Prostate gland (tissue), 2 donors: ENCODE data around the gene PMCH. TPM values are rescaled to one million over a fixed set of nuclear protein-coding genes. Genes with fewer than 3 reads are reported as not detected.
"Not testable (repeated sequence)": the region's sequence is repeated elsewhere in the genome, so short reads cannot be mapped to it uniquely, and the experiment has no call there.

ENCODE experiments used
- DNase-seq: peaks from one replicate; pipeline ENCODE4 v3.0.0-alpha.2; 2019; ENCODE audit warnings: low spot score
- H3K27ac ChIP-seq, 2 donors: fragments of 200-600 bp; sonication (generic); 2 replicates each; pipeline ENCODE4 v1.5.1; 2017 to 2019
- H3K27me3 ChIP-seq: fragments of 200-600 bp; sonication (generic); replicated peaks from 2 replicates; pipeline ENCODE4 v1.5.1; 2019; ENCODE audit not compliant: insufficient read depth
- H3K36me3 ChIP-seq, 2 donors: fragments of 200-600 bp; sonication (generic); 1 replicate in 1 of 2; 2 replicates in 1 of 2; pipeline versions ENCODE4 v1.5.1 to v1.8.1; 2017 to 2019
- H3K4me1 ChIP-seq: fragments of 200-600 bp; sonication (generic); replicated peaks from 2 replicates; pipeline ENCODE4 v1.5.1; 2019
- H3K4me3 ChIP-seq, 2 donors: fragments of 200-600 bp; sonication (generic); 2 replicates each; pipeline ENCODE4 v1.5.1; 2017 to 2019
- H3K9me3 ChIP-seq: fragments of 200-600 bp; sonication (generic); 2 replicates; pipeline ENCODE4 v1.5.1; 2017
- POLR2A ChIP-seq: fragments of 450-650 bp; IDR thresholded peaks from one replicate; pipeline ENCODE4 v1.6.1; 2016; ENCODE audit warnings: antibody characterized with exemption, mild to moderate bottlenecking
- POLR2AphosphoS5 ChIP-seq: sonication (generic); formaldehyde crosslinking; IDR thresholded peaks from one replicate; pipeline ENCODE4 v1.6.1; 2017; ENCODE audit warnings: antibody characterized with exemption
- WGBS: methylation state at CpG from one replicate; pipeline ENCODE4 v1.1.5; 2018; 5-methylcytosine and 5-hydroxymethylcytosine counted together
- intact Hi-C: fragments of 100-400 bp; cut with DNase I; formaldehyde crosslinking; loops from one replicate; pipeline ENCODE4 v1.14.2; 2022
- total RNA-seq, 2 donors: library from RNA; depleted of rRNA; stranded (reverse); fragments of >200 nt; gene quantifications; one replicate each; pipeline ENCODE4 v1.1.0, GENCODE V29; 2016
- TF ChIP-seq, protein P1 (sequence below), 4 experiments: fragments of 200-600 bp in 2 of 4; fragments of 450-650 bp in 2 of 4; sonication (generic) in 2 of 4; IDR thresholded peaks; 1 replicate in 3 of 4; 2 replicates in 1 of 4; pipeline ENCODE4 v1.5.1; 2016 to 2019; ENCODE audit warnings: antibody characterized with exemption in 4 of 4, mild to moderate bottlenecking in 2 of 4, moderate library complexity in 2 of 4

PMCH gene, protein sequence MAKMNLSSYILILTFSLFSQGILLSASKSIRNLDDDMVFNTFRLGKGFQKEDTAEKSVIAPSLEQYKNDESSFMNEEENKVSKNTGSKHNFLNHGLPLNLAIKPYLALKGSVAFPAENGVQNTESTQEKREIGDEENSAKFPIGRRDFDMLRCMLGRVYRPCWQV
- not detected for total RNA-seq

DNA sequence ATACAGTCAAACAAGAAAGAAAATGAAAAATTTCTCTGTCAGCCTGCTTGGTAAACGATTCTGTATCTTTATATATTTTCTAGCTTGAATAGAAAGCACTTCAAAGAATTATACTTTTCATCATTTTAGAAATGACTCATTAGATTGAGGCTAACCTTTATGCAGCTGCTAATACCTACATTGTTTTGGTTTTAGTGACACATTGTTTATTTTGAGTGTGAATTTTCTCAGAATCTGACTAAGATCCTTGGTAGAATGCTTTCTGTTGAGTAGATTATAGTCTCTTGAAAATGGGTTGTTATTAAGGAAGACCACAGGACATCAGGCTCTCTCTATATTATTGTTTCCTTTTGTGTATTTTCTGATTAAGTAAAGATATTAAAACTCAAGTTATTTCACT lies at the start of gene PMCH:
TSS of gene PMCH (minus strand) at position 45 of the 400 bp plus-strand sequence. CDS start 63 bp downstream, outside the sequence.
- WGBS = 61% methylated on average over 1 of the region's 1 CpG
- Histone ChIP-seq H3K4me3 (no peak within 1 kb of the TSS), H3K36me3 (no peaks in the 10 kb centered on the region), H3K4me1 (no peaks in the 10 kb centered on the region), H3K9me3 (no peaks in the 10 kb centered on the region), H3K27me3 (no peaks in the 10 kb centered on the region), H3K27ac (no peak within 1 kb of the TSS)
- DNase-seq = no peak
- intact Hi-C loops = no loop called here
- TF ChIP-seq POLR2A (no peak), POLR2AphosphoS5 (no peak)
- TF ChIP-seq, protein P1, sequence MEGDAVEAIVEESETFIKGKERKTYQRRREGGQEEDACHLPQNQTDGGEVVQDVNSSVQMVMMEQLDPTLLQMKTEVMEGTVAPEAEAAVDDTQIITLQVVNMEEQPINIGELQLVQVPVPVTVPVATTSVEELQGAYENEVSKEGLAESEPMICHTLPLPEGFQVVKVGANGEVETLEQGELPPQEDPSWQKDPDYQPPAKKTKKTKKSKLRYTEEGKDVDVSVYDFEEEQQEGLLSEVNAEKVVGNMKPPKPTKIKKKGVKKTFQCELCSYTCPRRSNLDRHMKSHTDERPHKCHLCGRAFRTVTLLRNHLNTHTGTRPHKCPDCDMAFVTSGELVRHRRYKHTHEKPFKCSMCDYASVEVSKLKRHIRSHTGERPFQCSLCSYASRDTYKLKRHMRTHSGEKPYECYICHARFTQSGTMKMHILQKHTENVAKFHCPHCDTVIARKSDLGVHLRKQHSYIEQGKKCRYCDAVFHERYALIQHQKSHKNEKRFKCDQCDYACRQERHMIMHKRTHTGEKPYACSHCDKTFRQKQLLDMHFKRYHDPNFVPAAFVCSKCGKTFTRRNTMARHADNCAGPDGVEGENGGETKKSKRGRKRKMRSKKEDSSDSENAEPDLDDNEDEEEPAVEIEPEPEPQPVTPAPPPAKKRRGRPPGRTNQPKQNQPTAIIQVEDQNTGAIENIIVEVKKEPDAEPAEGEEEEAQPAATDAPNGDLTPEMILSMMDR (IDR thresholded peaks at IDR 0.05) = no peak

DNA sequence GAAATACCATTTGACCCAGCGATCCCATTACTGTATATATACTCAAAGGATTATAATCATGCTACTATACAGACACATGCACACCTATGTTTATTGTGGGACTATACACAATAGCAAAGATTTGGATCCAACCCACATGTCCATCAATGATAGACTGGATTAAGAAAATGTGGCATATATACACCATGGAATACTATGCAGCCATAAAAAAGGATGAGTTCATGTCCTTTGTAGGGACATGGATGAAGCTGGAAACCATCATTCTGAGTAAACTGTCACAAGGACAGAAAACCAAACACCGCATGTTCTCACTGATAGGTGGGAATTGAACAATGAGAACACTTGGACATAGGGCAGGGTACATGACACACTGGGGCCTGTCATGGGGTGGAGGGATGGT lies 43.2 kb upstream of the PMCH start:
- H3K4me1 ChIP-seq, intact Hi-C loops, H3K27me3 ChIP-seq, H3K27ac ChIP-seq, H3K9me3 ChIP-seq, H3K36me3 ChIP-seq, H3K4me3 ChIP-seq, DNase-seq: not testable (repeated sequence)
- WGBS = 90% methylated on average over 2 of the region's 2 CpGs

DNA sequence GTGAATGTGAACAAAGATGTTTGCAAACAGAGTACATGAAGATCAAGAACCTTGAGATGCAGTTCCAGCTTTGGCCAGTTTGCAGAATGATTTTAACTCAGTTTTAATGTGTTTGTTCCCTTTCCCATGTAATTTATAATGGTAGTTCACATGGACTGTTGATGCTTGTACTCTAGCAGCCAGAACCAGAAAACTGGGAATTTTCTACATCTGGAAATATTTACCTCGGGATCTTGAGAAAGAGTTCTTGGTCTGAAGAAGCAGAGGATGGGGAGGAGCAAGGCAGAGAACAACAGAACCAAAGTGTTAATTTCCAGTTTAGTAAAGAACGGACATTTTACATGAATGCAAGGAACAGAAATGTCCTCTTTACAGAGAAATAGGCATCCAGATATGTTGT lies 37.0 kb upstream of the PMCH start:
- no peaks in the 10 kb centered on the region for H3K27me3 ChIP-seq
- no peaks in the 10 kb centered on the region for H3K4me1 ChIP-seq
- no peak overlapping the region for H3K27ac ChIP-seq
- H3K36me3 ChIP-seq = no peaks in the 10 kb centered on the region
- TF ChIP-seq POLR2AphosphoS5 (no peak), POLR2A (no peak)
- TF ChIP-seq, protein P1 (IDR thresholded peaks at IDR 0.05) = no peak
- WGBS = 89% methylated on average over 2 of the region's 2 CpGs
- H3K9me3 ChIP-seq = no peaks in the 10 kb centered on the region
- no peak overlapping the region for H3K4me3 ChIP-seq
- intact Hi-C loops = no loop called here
- no peak for DNase-seq

DNA sequence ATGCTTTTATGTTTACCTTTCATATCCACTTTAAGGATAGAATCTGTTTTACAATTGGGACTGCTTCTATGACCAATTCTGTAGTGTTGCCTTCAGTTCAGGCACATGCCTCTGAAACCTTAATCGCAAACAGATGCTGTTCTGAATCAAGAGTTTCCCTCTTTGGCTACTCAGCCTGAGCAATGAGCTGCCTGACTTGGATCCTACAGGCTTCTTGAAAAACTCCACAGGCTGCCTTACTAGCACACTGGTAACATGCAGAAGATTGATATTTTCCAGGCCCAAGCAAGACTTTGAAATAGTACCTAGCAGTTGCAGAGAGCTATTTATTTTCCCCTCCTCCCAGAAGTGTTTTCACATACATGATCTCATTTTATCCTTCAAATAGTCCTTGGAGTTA lies 34.8 kb upstream of the PMCH start:
- intact Hi-C loops = no loop called here
- WGBS = 62% methylated on average over 1 of the region's 1 CpG
- Histone ChIP-seq H3K27ac (no peak overlapping the region), H3K9me3 (no peaks in the 10 kb centered on the region), H3K36me3 (no peaks in the 10 kb centered on the region), H3K27me3 (no peaks in the 10 kb centered on the region), H3K4me3 (no peak overlapping the region), H3K4me1 (no peaks in the 10 kb centered on the region)
- DNase-seq = no peak
- TF ChIP-seq, protein P1 (IDR thresholded peaks at IDR 0.05) = no peak
- TF ChIP-seq POLR2A = no peak

DNA sequence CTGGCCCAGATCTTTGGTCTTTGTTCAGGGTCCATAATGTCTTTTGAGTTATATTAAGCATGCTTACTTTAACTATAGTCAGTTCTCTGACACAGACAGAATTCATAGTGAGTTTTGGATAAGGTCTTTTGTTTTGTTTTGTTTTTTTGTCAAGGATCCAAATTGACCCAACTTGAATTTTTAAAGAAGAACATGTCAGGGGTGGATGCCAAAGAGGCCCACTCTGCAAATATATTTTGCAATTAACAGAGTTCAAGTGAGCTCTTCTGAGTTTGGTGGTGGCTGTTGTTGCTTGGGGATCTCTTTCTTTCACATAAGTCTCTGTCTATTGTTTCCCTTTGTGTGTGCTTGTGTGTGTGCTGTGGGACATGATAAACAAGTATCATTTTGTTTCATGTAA lies 34.4 kb upstream of the PMCH start:
- no peak overlapping the region for H3K27ac ChIP-seq
- no peak for DNase-seq

More for the DNA sequence above, 34.4 kb upstream of the PMCH start:
- H3K4me1 ChIP-seq = no peaks in the 10 kb centered on the region
- TF ChIP-seq POLR2AphosphoS5 (no peak), POLR2A (no peak)
- TF ChIP-seq, protein P1 (IDR thresholded peaks at IDR 0.05) = no peak
- no peaks in the 10 kb centered on the region for H3K27me3 ChIP-seq
- no peak overlapping the region for H3K4me3 ChIP-seq
- intact Hi-C loops = no loop called here
- no peaks in the 10 kb centered on the region for H3K9me3 ChIP-seq
- H3K36me3 ChIP-seq = no peaks in the 10 kb centered on the region
